ENCODE data around the gene CAMSAP2.

- TF ChIP-seq EZH2phosphoT487 (IDR thresholded peaks at IDR 0.05; ENCODE audit: low read depth, severe bottlenecking, unreplicated experiment), result no peak
- TF ChIP-seq, protein P1, sequence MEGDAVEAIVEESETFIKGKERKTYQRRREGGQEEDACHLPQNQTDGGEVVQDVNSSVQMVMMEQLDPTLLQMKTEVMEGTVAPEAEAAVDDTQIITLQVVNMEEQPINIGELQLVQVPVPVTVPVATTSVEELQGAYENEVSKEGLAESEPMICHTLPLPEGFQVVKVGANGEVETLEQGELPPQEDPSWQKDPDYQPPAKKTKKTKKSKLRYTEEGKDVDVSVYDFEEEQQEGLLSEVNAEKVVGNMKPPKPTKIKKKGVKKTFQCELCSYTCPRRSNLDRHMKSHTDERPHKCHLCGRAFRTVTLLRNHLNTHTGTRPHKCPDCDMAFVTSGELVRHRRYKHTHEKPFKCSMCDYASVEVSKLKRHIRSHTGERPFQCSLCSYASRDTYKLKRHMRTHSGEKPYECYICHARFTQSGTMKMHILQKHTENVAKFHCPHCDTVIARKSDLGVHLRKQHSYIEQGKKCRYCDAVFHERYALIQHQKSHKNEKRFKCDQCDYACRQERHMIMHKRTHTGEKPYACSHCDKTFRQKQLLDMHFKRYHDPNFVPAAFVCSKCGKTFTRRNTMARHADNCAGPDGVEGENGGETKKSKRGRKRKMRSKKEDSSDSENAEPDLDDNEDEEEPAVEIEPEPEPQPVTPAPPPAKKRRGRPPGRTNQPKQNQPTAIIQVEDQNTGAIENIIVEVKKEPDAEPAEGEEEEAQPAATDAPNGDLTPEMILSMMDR (IDR thresholded peaks at IDR 0.05; ENCODE audit: poor library complexity), result no peak
These were observed 33.2 kb downstream of the CAMSAP2 start for GRCh38 chr1:200771625-200772555.
